ENCODE data around the gene PRDM15. TPM values are rescaled to one million over a fixed set of nuclear protein-coding genes. Genes with fewer than 3 reads are reported as not detected.

PRDM15 gene
- total and polyA plus RNA-seq, 5 donors = 2.1 to 6.0 (median 4.0) TPM

DNA sequence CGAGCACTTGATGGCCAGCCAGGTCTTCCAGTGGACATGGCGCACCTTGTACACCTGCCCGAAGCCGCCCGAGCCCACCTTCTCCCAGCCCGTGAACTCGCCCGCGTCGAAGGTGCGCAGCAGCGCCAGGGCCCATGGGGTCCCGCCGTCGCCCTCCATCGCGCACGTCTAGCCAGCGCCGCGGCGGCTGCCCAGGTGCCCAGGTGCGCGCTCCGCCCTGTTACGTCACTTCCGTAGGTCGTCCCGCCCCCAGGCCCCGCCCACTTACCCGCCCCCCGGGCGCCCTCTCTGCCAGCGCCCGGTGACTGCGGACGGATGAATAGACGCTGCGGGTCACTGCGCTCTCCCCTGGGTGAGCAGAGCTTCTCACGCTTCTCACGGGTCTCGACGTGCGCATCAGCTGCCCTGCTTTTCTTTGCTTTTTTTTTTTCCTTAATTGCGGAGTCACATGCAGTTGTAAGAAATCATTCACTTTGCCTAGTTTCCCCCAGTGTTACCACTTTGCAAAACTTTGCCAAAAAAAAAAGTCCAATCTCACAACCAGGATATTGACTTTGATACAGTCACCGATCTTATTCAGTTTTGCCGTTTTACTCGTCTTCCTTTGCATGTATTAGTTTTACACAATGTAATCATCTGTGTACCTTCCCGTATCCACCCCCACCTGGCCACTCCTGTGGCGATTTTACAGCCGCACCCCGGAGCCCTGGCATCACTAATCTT, 112.1 kb downstream of the PRDM15 start, which contains the start of gene RIPK4:
Gene RIPK4, minus strand, starts transcription at position 170 of the 723 bp plus-strand sequence. Its CDS starts 11 bp downstream, at position 159.
- DNase-seq (peak in 2 of 3 donors; percentile 66 to 74), ATAC-seq (peak; percentile 41 to 46)
- Histone ChIP-seq H3K27ac (ENCODE audit: low read length) (no peak within 1 kb of the TSS), H3K4me1 (ENCODE audit: control insufficient read depth, insufficient read depth, low read length) (peaks cover 2% of the 10 kb centered on the region), H3K4me3 (ENCODE audit: low read length) (peak within 1 kb of the TSS; percentile 44), H3K27me3 (ENCODE audit: control insufficient read depth, insufficient read depth) (no peaks in the 10 kb centered on the region), H3K9me3 (ENCODE audit: control insufficient read depth, low read length) (no peaks in the 10 kb centered on the region)
- WGBS = 5% methylated on average over 53 of the region's 53 CpGs
- intact Hi-C loops (cut with DNase I) = loop anchor here in 1 of 4 donors (10.0 kb wide), 1 partner anchor 122 kb away; no protein-coding TSS in a partner anchor

DNA sequence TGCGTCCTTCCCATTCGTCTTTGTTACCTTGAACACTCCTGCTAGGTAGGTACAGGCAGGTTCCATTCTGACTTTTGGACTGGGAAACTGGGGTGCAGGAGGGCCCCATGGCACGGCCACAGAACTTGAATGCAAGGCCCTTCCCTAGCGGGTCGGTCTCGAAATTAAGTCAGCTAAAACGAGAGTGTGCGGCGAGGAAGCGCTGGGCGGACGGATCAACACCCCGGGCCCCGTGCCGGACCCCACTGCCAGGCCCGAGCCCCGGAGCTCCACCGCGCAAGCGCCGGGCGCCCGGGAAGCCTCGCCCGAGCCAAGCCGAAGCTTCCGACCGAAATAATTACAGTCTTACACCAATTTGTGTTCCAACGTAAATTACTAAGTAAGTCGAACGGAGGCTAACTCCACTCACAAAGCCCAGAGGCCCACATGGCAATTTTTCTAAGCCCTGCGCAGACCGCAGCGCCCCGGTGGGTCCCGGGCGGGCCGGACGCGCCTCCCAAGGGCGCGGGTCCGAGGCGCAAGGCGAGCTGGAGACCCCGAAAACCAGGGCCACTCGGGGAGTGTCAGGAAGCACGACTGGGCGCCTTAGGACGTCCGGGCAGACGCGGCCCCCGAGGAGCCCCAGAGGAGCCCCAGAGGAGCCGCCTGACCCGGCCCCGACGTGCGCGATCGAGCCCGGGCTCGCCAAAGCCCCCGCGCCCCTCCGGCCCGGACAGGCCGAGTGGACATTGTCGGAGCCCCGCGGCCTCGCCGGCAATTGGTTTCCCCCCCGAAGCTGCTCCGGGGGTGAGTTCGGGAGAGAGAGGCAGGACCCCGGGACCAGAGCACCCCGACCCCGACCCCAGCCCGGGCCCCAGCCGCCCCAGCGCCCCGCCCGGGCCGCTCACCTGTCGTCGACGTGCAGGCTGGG, 112.9 kb downstream of the PRDM15 start:
- intact Hi-C loops (cut with DNase I) = loop anchor here in 1 of 4 donors (10.0 kb wide), 1 partner anchor 121 kb away; no protein-coding TSS in a partner anchor
- DNase-seq (no peak), ATAC-seq (no peak)
- H3K27ac ChIP-seq (ENCODE audit: low read length) = no peak overlapping the region
- no peaks in the 10 kb centered on the region for H3K9me3 ChIP-seq (ENCODE audit: control insufficient read depth, low read length)
- peaks cover 2% of the 10 kb centered on the region for H3K4me1 ChIP-seq (ENCODE audit: control insufficient read depth, insufficient read depth, low read length)
- H3K27me3 ChIP-seq (ENCODE audit: control insufficient read depth, insufficient read depth) = no peaks in the 10 kb centered on the region
- WGBS = 12% methylated on average over 88 of the region's 88 CpGs
- H3K4me3 ChIP-seq (ENCODE audit: low read length) = peak overlapping the region; percentile 44

DNA sequence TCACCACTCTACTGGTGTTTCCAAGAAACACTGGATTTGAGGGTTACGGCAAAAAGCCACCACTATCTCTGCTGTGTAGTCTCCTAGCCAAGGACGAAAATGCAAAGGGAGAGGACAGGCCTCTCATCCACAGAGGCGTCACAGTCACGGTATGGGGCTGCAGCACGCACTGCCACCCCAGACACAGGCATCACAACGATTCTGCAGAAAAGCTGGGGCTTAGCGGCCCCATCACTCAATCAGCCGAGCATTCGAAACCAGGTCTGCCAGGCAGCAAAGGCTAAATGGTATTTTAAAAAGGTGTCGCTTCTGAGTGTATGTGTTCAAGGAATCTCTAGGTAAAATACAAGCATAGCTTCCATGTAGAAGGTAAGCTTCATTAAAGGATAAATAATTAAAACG, 113.7 kb downstream of the PRDM15 start:
- ATAC-seq (no peak), DNase-seq (no peak)
- Histone ChIP-seq H3K4me1 (ENCODE audit: control insufficient read depth, insufficient read depth, low read length) (peaks cover 2% of the 10 kb centered on the region), H3K4me3 (ENCODE audit: low read length) (no peak overlapping the region), H3K27me3 (ENCODE audit: control insufficient read depth, insufficient read depth) (no peaks in the 10 kb centered on the region), H3K27ac (ENCODE audit: low read length) (no peak overlapping the region), H3K9me3 (ENCODE audit: control insufficient read depth, low read length) (no peaks in the 10 kb centered on the region)
- intact Hi-C loops (cut with DNase I) = loop anchor here in 1 of 4 donors (10.0 kb wide), 1 partner anchor 121 kb away; no protein-coding TSS in a partner anchor
- 69% methylated on average over 11 of the region's 11 CpGs for WGBS

DNA sequence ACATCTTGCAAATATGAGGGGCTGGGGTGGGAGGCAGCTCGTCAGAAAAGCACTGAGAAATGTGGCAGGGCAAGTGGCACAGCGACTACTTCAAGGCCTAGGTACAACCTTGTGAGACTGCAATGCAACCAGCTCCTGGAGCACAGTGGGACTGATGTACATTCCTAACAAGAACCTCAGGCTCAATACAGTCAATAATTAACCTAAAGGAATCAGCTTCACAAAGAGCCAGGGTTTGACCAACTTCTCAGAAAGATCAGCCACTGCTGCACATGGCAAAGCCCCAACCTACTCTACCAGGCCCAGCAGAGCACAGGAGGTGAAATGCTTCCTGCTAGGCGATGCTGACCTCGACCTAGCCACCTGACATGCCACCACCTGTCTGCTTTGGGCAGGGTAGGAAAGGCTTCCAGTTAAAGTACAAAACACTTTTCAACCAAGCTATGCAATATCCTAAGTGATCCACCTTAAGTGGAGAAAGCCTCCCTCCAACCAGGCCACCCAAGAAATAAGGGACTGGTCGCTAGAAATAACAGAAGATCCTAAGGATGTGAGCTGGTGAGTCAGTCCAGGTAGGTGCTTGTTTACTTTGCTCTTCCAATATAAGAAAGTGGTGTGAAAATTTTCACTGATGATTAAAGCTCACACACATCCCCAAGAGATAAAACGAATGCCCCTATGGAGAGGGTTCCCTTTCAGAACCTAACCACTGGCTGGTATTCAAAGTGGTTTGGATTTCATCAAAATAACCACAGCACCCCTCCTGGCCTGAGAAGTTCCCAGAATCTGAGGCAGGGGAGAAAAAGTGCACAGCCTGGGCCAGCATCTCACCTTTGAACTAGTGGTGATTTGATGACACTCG, 114.4 kb downstream of the PRDM15 start:
- ATAC-seq = no peak
- WGBS = 80% methylated on average over 7 of the region's 7 CpGs

DNA sequence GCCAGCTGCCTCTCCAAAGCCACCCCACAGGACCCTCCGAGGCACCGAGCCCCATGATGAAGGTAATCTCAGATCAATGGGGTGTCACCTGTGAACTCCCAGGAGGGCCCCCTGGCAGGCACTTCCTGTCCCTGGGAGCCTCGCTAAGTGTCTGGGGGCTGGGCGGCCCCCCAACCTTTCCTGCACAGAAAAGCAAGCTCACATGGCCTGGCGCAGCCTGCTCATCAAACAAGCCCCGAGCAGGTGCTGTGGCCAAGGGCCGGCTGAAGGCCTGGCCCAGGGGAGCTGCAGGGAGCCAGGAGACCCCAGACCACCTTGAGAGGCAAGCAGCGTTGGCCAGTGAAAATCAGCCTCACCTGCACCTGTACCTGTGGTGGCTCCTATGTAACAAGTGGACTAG, 115.1 kb downstream of the PRDM15 start:
- Histone ChIP-seq H3K27me3 (ENCODE audit: control insufficient read depth, insufficient read depth) (no peaks in the 10 kb centered on the region), H3K27ac (ENCODE audit: low read length) (no peak overlapping the region), H3K9me3 (ENCODE audit: control insufficient read depth, low read length) (no peaks in the 10 kb centered on the region), H3K4me3 (ENCODE audit: low read length) (no peak overlapping the region), H3K4me1 (ENCODE audit: control insufficient read depth, insufficient read depth, low read length) (peaks cover 2% of the 10 kb centered on the region)
- DNase-seq (no peak), ATAC-seq (no peak)
- whole genome bisulfite sequencing = 61% methylated on average over 8 of the region's 8 CpGs
- intact Hi-C loops (cut with DNase I) = loop anchor here in 1 of 4 donors (10.0 kb wide), 1 partner anchor 119 kb away; no protein-coding TSS in a partner anchor

More for the DNA sequence above, 114.4 kb downstream of the PRDM15 start:
- Histone ChIP-seq H3K27me3 (ENCODE audit: control insufficient read depth, insufficient read depth) (no peaks in the 10 kb centered on the region), H3K4me1 (ENCODE audit: control insufficient read depth, insufficient read depth, low read length) (peaks cover 2% of the 10 kb centered on the region), H3K9me3 (ENCODE audit: control insufficient read depth, low read length) (no peaks in the 10 kb centered on the region), H3K27ac (ENCODE audit: low read length) (no peak overlapping the region), H3K4me3 (ENCODE audit: low read length) (no peak overlapping the region)
- intact Hi-C loops (cut with DNase I) = loop anchor here in 1 of 4 donors (10.0 kb wide), 1 partner anchor 120 kb away; no protein-coding TSS in a partner anchor
- no peak for DNase-seq

DNA sequence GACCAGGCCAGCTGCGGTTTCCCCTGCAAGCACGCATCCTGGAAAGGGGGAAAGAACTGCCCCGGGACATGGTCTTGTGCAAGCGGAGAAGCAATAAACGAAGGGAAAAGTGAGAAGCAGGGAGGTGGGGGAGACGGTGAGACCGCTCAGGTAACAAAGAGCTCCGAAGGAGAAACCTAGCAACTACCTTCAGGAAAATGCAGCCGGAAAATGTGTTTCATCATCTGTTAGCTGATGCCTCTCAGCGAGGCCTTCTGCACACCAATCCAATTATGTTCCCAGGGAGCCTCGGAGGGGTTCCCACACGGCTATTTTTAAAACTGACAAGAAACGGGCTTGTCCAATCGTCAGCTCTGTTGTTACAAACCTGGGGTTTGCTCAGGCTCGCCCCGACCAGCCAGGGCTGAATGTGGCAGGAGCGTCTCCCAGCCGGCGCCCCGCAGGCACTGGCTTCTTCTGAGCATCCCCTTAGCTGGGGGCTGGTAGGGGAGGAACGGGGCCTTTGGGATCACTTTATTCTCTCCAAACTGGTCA, 115.7 kb downstream of the PRDM15 start:
- H3K27ac ChIP-seq (ENCODE audit: low read length) = no peak overlapping the region
- DNase-seq = no peak
- 45% methylated on average over 21 of the region's 21 CpGs for WGBS
- H3K9me3 ChIP-seq (ENCODE audit: control insufficient read depth, low read length) = no peaks in the 10 kb centered on the region
- H3K4me1 ChIP-seq (ENCODE audit: control insufficient read depth, insufficient read depth, low read length) = peaks cover 2% of the 10 kb centered on the region
- H3K4me3 ChIP-seq (ENCODE audit: low read length) = no peak overlapping the region
- intact Hi-C loops (cut with DNase I) = loop anchor here in 1 of 4 donors (10.0 kb wide), 1 partner anchor 119 kb away; no protein-coding TSS in a partner anchor
- no peaks in the 10 kb centered on the region for H3K27me3 ChIP-seq (ENCODE audit: control insufficient read depth, insufficient read depth)
- ATAC-seq = no peak

DNA sequence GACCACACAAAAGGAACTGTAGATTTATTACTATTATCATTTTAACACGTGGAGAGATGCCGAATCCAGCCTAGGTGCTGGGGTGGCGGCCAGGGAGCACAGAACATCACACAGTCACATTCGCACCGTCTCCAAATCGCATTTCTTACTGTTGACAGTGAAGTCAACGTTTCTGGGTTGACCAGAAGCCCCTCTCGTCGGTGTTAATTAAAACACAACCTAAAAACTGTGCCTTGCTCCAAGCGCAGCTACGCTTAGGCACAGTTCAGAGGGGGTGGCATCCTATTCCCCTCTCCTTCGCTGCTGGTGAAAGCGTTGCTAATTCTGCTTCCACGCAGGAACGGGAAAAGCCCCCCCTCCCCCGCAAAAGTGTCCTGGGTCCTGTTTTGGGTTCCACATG, 116.4 kb downstream of the PRDM15 start:
- Histone ChIP-seq H3K4me1 (ENCODE audit: control insufficient read depth, insufficient read depth, low read length) (no peaks in the 10 kb centered on the region), H3K4me3 (ENCODE audit: low read length) (no peak overlapping the region), H3K27me3 (ENCODE audit: control insufficient read depth, insufficient read depth) (no peaks in the 10 kb centered on the region), H3K9me3 (ENCODE audit: control insufficient read depth, low read length) (no peaks in the 10 kb centered on the region), H3K27ac (ENCODE audit: low read length) (no peak overlapping the region)
- ATAC-seq = no peak
- WGBS = 53% methylated on average over 16 of the region's 16 CpGs
- DNase-seq = no peak
- intact Hi-C loops (cut with DNase I) = loop anchor here in 1 of 4 donors (10.0 kb wide), 1 partner anchor 118 kb away; no protein-coding TSS in a partner anchor

DNA sequence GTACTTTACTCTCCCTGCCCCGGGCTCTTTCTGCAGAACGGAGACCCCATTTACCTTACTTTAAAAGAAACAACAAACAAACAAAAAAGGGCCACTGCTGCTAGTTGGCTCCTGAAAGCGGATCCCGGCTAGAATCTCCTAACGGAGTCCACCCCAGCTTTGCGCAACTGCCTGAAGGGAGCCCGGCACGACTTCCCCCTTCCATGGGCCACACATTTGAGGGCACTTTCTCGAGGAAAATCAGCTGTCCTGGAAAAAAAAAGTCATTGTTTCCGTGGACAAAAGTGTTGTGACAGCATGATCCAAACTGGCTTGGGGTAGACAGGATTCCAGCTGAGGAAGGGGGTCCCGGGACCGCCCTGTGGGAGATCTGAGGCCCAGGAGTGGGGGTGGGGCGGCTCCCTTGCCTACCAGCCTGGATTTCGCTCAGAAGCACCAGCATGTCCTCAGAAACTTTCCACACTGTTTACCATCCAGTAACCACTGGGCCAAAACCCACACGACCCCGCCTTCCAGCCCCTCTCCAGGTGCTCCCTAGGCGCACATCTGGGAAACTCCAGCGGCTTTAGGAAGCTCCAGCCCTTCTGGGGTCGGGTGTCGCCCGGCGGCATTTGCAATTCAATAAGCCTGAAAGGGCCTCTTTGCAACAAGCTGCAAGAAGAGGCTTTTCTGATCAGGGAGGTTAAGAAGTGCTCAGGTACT, 117.1 kb downstream of the PRDM15 start:
- intact Hi-C loops (cut with DNase I) = loop anchor here in 1 of 4 donors (10.0 kb wide), 1 partner anchor 117 kb away; no protein-coding TSS in a partner anchor
- Histone ChIP-seq H3K9me3 (ENCODE audit: control insufficient read depth, low read length) (no peaks in the 10 kb centered on the region), H3K27ac (ENCODE audit: low read length) (no peak overlapping the region), H3K4me3 (ENCODE audit: low read length) (peak overlapping the region; percentile 23), H3K27me3 (ENCODE audit: control insufficient read depth, insufficient read depth) (no peaks in the 10 kb centered on the region), H3K4me1 (ENCODE audit: control insufficient read depth, insufficient read depth, low read length) (no peaks in the 10 kb centered on the region)
- DNase-seq = peak; percentile 46 to 80 (median 78)
- WGBS = 34% methylated on average over 22 of the region's 22 CpGs
- ATAC-seq = peak; percentile 15 to 47

DNA sequence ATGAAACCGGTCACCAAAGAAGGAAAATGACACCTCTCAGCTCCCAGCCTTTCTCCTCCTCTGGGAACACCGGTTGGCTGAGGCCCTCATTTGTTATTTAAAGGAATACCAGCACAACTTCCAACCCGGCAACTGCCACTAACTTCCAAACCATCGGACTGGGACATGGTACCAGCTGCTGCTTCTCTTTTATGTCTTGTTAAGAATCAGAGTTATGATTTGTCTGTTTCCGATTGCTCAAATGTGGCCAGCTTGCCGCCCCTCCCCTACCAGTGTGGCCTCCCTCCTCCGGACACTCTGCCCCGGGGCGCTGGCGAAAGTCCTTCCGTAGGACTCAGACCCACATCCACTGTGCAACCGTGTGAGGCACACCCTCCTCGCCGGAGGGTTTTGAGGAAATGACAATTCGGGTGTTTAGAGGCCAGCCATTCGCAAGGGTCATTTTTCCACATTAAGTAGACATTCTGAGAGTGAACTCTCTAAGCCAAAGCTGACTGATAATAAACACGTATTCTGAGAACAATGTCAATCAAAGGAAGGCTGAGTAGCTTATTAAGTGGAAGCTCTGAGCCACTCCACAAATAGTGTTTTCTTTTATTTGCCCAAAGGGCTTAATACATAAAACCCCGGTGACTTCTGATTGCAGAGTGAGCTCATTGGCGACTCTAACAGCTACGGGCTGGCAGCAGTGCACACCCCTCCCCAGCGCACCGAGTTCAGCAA, 117.8 kb downstream of the PRDM15 start:
- DNase-seq = peak; percentile 74 to 89 (median 85)
- Histone ChIP-seq H3K9me3 (ENCODE audit: control insufficient read depth, low read length) (no peaks in the 10 kb centered on the region), H3K27me3 (ENCODE audit: control insufficient read depth, insufficient read depth) (no peaks in the 10 kb centered on the region), H3K27ac (ENCODE audit: low read length) (no peak overlapping the region), H3K4me3 (ENCODE audit: low read length) (peak overlapping the region; percentile 23), H3K4me1 (ENCODE audit: control insufficient read depth, insufficient read depth, low read length) (no peaks in the 10 kb centered on the region)
- peak; percentile 78 to 86 for ATAC-seq
- intact Hi-C loops (cut with DNase I) = loop anchor here in 1 of 4 donors (10.0 kb wide), 1 partner anchor 117 kb away; no protein-coding TSS in a partner anchor
- WGBS = 7% methylated on average over 22 of the region's 22 CpGs
